T-helper 22 cell (primary cell): ENCODE data around the gene FSTL4.

Experiments used
- DNase-seq: peaks from one replicate; pipeline ENCODE4 v3.0.0-alpha.2; 2020; ENCODE audit warnings: low read depth

The FSTL4 gene

GRCh38 chr5:133612249-133612860, at the start of gene FSTL4:
Gene FSTL4 (minus strand): TSS chr5:133612541.
- DNase-seq = no peak

- no peak for DNase-seq
These were observed 49.0 kb upstream of the FSTL4 start for GRCh38 chr5:133661389-133661788.

GRCh38 chr5:133658327-133658726, 46.0 kb upstream of the FSTL4 start:
- DNase-seq = no peak

DNA sequence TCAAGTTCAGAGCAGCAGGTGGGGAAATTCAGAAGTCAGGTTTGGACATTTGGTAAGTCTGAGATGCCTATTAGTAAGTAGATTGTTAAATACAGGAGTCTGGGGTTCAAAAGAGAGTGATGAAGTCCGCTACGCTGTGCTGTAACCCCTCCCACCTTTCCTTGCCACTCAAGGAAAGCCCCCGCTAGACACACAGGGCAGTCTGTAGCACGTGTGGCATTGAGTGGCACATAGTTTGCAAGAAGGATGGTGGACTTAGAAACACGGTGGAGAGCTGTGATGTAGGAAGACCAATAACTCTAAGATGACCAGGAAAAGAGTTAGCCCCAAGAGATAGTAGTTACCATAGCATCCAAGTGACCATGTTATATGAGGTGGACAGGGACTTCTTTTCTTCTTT, 44.7 kb upstream of the FSTL4 start:
- DNase-seq = no peak

GRCh38 chr5:133655966-133656365, 43.6 kb upstream of the FSTL4 start:
- DNase-seq = no peak

GRCh38 chr5:133653760-133654049, 41.4 kb upstream of the FSTL4 start:
- DNase-seq = no peak

GRCh38 chr5:133652951-133653759, 40.8 kb upstream of the FSTL4 start:
- no peak for DNase-seq

- no peak for DNase-seq
These were observed 31.9 kb upstream of the FSTL4 start for GRCh38 chr5:133644000-133644865.

GRCh38 chr5:133643365-133643764, 31.0 kb upstream of the FSTL4 start:
- no peak for DNase-seq

- DNase-seq = no peak
These were observed 29.9 kb upstream of the FSTL4 start for GRCh38 chr5:133642153-133642722.

GRCh38 chr5:133641683-133642082, 29.3 kb upstream of the FSTL4 start:
- no peak for DNase-seq

DNA sequence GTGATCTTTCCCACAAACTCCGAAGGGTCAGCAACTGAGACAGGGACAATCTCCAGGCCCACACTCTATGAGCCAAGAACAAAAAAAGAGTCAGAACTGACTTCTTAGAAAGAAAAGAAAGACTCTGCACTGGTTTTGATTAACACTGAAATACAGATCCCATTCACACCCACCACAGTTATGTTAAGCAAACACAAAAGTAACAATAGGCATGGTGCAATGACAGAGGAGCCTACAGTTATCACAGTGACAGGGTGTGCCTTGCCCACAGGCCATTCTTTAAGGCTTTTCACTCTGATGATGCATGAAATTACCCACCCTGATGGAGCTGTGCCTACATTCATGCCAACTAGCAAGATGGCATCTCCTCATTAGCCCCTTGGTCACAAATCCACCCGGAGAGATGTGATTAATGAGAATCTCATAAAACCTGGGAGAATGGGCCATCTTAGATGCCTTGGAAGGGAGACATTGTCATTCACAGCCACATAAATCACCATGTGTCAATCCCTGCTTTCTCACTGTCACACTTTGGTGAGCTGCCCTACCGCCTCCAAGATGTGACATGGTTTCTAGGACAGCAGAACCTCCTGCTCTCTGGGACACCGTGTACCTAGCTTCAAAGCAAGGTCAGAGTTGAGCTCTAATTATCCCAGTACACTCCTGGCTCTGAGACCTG, 27.6 kb upstream of the FSTL4 start:
- DNase-seq = no peak

GRCh38 chr5:133638436-133638835, 26.1 kb upstream of the FSTL4 start:
- DNase-seq = no peak

GRCh38 chr5:133637206-133637605, 24.9 kb upstream of the FSTL4 start:
- DNase-seq = no peak

DNA sequence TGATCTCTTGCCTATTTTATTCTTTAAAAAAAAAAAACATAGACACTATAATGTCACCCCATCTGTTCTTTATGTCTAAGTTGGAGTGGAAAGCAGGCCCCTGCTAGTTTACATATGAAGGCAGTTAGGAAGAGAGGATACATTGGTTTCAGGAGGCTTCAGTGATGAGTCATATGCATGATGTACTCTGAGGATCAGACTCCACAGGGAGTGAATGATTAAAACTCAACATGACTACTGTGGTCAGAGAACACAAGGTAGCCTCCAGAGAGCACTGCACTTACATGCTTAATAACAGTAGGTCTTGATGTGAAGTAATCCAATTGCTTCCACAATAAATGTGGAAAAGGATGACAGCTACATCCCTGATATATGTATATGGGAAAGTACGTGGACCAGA, 22.7 kb upstream of the FSTL4 start:
- DNase-seq = no peak

- DNase-seq = no peak
These were observed 14.8 kb upstream of the FSTL4 start for GRCh38 chr5:133627180-133627579.

GRCh38 chr5:133624316-133624715, 12.0 kb upstream of the FSTL4 start:
- DNase-seq = no peak

DNA sequence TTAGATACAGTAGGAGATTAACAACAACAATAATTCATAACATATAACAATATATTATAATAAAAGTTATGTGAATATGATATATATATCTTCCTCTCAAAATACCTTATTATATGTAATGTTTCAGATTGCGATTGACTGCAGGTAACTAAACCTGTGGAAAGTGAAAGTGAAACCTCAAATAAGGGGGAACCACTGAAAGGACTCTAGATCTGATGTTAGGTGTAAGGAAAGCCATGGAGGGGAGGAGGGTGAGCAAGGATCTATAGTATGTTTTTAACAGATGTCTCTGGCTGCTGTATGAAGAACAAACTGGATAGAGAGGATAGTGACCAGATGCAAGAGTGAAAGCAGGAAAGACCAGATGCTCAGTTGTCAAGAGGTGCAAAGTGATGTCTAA, 5.8 kb upstream of the FSTL4 start:
- DNase-seq = no peak

GRCh38 chr5:133613743-133614142, 1.4 kb upstream of the FSTL4 start:
- DNase-seq = no peak

- DNase-seq = no peak
These were observed 843 bp upstream of the FSTL4 start for GRCh38 chr5:133613184-133613583.

GRCh38 chr5:133611357-133612248, 738 bp downstream of the FSTL4 start:
- DNase-seq = no peak
